Measurements from ENCODE around the gene TP53I11. TPM values are rescaled to one million over a fixed set of nuclear protein-coding genes. Genes with fewer than 3 reads are reported as not detected.

Gene TP53I11
- total and polyA plus RNA-seq, 2 of the 13 experiments (the other 11 are each of a cell fraction or from before 2014, with no cell fraction given) = not detected

GRCh38 chr11:44920451-44920850 lies 30.2 kb downstream of the TP53I11 start:
- no peak overlapping the region for H3K27ac ChIP-seq (ENCODE audit: extremely low read length, insufficient read depth, low read length)
- H3K9me3 ChIP-seq (ENCODE audit: low read length) = no peaks in the 10 kb centered on the region
- FAIRE-seq (no peak), ATAC-seq (no peak), DNase-seq (ENCODE audit: low spot score) (no peak)
- no TSS peak for BruUV-seq (replicated peaks)
- 17% methylated on average over 6 of the region's 7 CpGs for WGBS (ENCODE audit: low lambda C conversion rate)
- no peak overlapping the region for H3K4me2 ChIP-seq (ENCODE audit: low read depth, low read length)
- H3K4me3 ChIP-seq (replicated peaks in 1 of 3; ENCODE audit: insufficient read depth in 1 of 3, low read depth in 2 of 3, low read length in 3 of 3) = no peak overlapping the region
- ChIA-PET CTCF (ENCODE audit: low intra/inter-chr PET ratio, low total read pairs) (no interaction called here), POLR2A (no interaction called here)
- in situ Hi-C loops (cut with HindIII; ENCODE audit: extremely low pct_ligation_motif_present, low pct_unique_long_range_greater_than_20kb) (no loop called here), intact Hi-C loops (cut with micrococcal nuclease; ENCODE audit: unreplicated experiment) (no loop called here)
- no peak overlapping the region for H3K9ac ChIP-seq (ENCODE audit: insufficient read depth, low read depth, low read length)
- H3K79me2 ChIP-seq (ENCODE audit: insufficient read depth, low read length) = no peaks in the 10 kb centered on the region
- H3K27me3 ChIP-seq (ENCODE audit: control insufficient read depth in 1 of 2, insufficient read depth in 2 of 2, low read length in 2 of 2) = peaks cover 4 to 23% of the 10 kb centered on the region in 2 experiments; a peak in 4 of 5 replicates
- no peak overlapping the region for H2AFZ ChIP-seq (ENCODE audit: low read length)
- H3K4me1 ChIP-seq (ENCODE audit: insufficient read depth, low read length) = no peaks in the 10 kb centered on the region
- no peak for TF ChIP-seq NR0B2 (CRISPR knock-in tag; IDR thresholded peaks at IDR 0.05)
- TF ChIP-seq CBX1 (IDR thresholded peaks at IDR 0.05; ENCODE audit: low read depth) = no peak
- TF ChIP-seq MED13 (CRISPR knock-in tag; IDR thresholded peaks at IDR 0.05) = no peak
- no peak for TF ChIP-seq ARID3A (IDR thresholded peaks at IDR 0.05; ENCODE audit: low read depth, low read length)
- TF ChIP-seq AHDC1 (CRISPR knock-in tag; IDR thresholded peaks at IDR 0.05; ENCODE audit: borderline replicate concordance) = no peak
- no peak for TF ChIP-seq ZUFSP (CRISPR knock-in tag; IDR thresholded peaks at IDR 0.05; ENCODE audit: borderline replicate concordance)
- TF ChIP-seq MAFF (IDR thresholded peaks at IDR 0.05; ENCODE audit: low read depth, low read length) = no peak
- no peak for TF ChIP-seq ZNF883 (CRISPR knock-in tag; IDR thresholded peaks at IDR 0.05; ENCODE audit: not compliant biosample characterization)
- no peak for TF ChIP-seq EHMT2 (IDR thresholded peaks at IDR 0.05; ENCODE audit: borderline replicate concordance, low read depth, low read length)
- H4K20me1 ChIP-seq (ENCODE audit: insufficient read depth, low read length) = no peaks in the 10 kb centered on the region
- no peaks in the 10 kb centered on the region for H3K36me3 ChIP-seq (replicated peaks in 1 of 2; ENCODE audit: control insufficient read depth in 1 of 2, insufficient read depth in 2 of 2, low read length in 2 of 2)

All from HepG2 (cell line).